Esophagus (tissue), 2 donors: ENCODE results near the gene UPB1. TPM values are rescaled to one million over a fixed set of nuclear protein-coding genes. Genes with fewer than 3 reads are reported as not detected.

Source experiments
- H3K27ac ChIP-seq, 2 donors: one replicate each; pipeline ENCODE4 v1.5.1; 2013; ENCODE audit warnings: low read depth in 2 of 2, mild to moderate bottlenecking in 2 of 2, inconsistent platforms in 1 of 2, low read length in 1 of 2, moderate library complexity in 1 of 2
- H3K27me3 ChIP-seq, 2 donors: one replicate each; pipeline ENCODE4 v1.6.1; 2013; ENCODE audit warnings: low read length in 2 of 2, control low read depth in 1 of 2, mild to moderate bottlenecking in 1 of 2; ENCODE audit not compliant: insufficient read depth in 2 of 2, control insufficient read depth in 1 of 2
- H3K36me3 ChIP-seq, 2 donors: one replicate each; pipeline ENCODE4 v1.6.1; 2013; ENCODE audit warnings: low read length in 1 of 2; ENCODE audit not compliant: control insufficient read depth in 2 of 2, insufficient read depth in 2 of 2
- H3K4me1 ChIP-seq, 2 donors: one replicate each; pipeline ENCODE4 v1.6.1; 2013; ENCODE audit warnings: low read length in 1 of 2; ENCODE audit not compliant: control insufficient read depth in 2 of 2, insufficient read depth in 2 of 2
- H3K4me3 ChIP-seq, 2 donors: one replicate each; pipeline ENCODE4 v1.5.1; 2013; ENCODE audit warnings: low read length in 2 of 2, mild to moderate bottlenecking in 2 of 2, low read depth in 1 of 2, moderate library complexity in 1 of 2
- H3K9me3 ChIP-seq, 2 donors: one replicate each; pipeline ENCODE4 v1.6.1; 2013; ENCODE audit warnings: mild to moderate bottlenecking in 2 of 2, low read depth in 1 of 2, low read length in 1 of 2, moderate library complexity in 1 of 2; ENCODE audit not compliant: control insufficient read depth in 2 of 2, insufficient read depth in 1 of 2
- WGBS, 2 donors: extraction: QIAGEN DNeasy Blood & Tissue Kit; methylation state at CpG; one replicate each; pipeline ENCODE4 v1.1.7; 2013; 5-methylcytosine and 5-hydroxymethylcytosine counted together
- polyA plus RNA-seq, 2 donors: library from polyadenylated mRNA; stranded (reverse); fragments of 200-250 nt; gene quantifications; one replicate each; pipeline ENCODE4 v1.2.3, GENCODE V29; 2013
- donor health status: healthy with polysubstance abuse.
- donor health status: Bipolar disorder and iron deficiency.

The UPB1 gene
- polyA plus RNA-seq, 2 donors, result 0.04 to 0.06 TPM

GRCh38 chr22:24501301-24502005, 6.3 kb downstream of the UPB1 start:
- H3K36me3 ChIP-seq, result no peaks in the 10 kb centered on the region
- H3K27me3 ChIP-seq, result no peaks in the 10 kb centered on the region
- no peaks in the 10 kb centered on the region for H3K4me1 ChIP-seq
- no peak overlapping the region for H3K27ac ChIP-seq
- H3K9me3 ChIP-seq, result no peaks in the 10 kb centered on the region
- 70 to 72% methylated on average over 8 of the region's 8 CpGs for WGBS, 2 donors
- no peak overlapping the region for H3K4me3 ChIP-seq

GRCh38 chr22:24502034-24502433, 6.9 kb downstream of the UPB1 start:
- Histone ChIP-seq H3K9me3 (no peaks in the 10 kb centered on the region), H3K27me3 (no peaks in the 10 kb centered on the region), H3K4me3 (no peak overlapping the region), H3K36me3 (no peaks in the 10 kb centered on the region), H3K4me1 (peaks cover 0 to 3% of the 10 kb centered on the region in 2 donors), H3K27ac (no peak overlapping the region)
- WGBS, 2 donors, result 74 to 82% methylated on average over 7 of the region's 7 CpGs

GRCh38 chr22:24502541-24502940, 7.4 kb downstream of the UPB1 start:
- Histone ChIP-seq H3K4me3 (no peak overlapping the region), H3K9me3 (no peaks in the 10 kb centered on the region), H3K27ac (no peak overlapping the region), H3K36me3 (no peaks in the 10 kb centered on the region), H3K27me3 (no peaks in the 10 kb centered on the region), H3K4me1 (peaks cover 0 to 3% of the 10 kb centered on the region in 2 donors)
- WGBS, 2 donors, result 85 to 94% methylated on average over 1 of the region's 1 CpG

GRCh38 chr22:24503137-24503842, 8.2 kb downstream of the UPB1 start:
- H3K4me1 ChIP-seq, result peaks cover 0 to 3% of the 10 kb centered on the region in 2 donors
- WGBS, 2 donors, result 81% methylated on average over 7 of the region's 7 CpGs

GRCh38 chr22:24503843-24504338, 8.8 kb downstream of the UPB1 start:
- H3K4me3 ChIP-seq, result no peak overlapping the region
- no peaks in the 10 kb centered on the region for H3K27me3 ChIP-seq
- H3K4me1 ChIP-seq, result peaks cover 0 to 3% of the 10 kb centered on the region in 2 donors
- no peaks in the 10 kb centered on the region for H3K36me3 ChIP-seq
- no peak overlapping the region for H3K27ac ChIP-seq
- H3K9me3 ChIP-seq, result no peaks in the 10 kb centered on the region
- WGBS, 2 donors, result 88 to 96% methylated on average over 5 of the region's 5 CpGs

More at GRCh38 chr22:24503137-24503842, 8.2 kb downstream of the UPB1 start:
- Histone ChIP-seq H3K27ac (no peak overlapping the region), H3K36me3 (no peaks in the 10 kb centered on the region), H3K9me3 (no peaks in the 10 kb centered on the region), H3K27me3 (no peaks in the 10 kb centered on the region), H3K4me3 (no peak overlapping the region)

GRCh38 chr22:24504540-24504939, 9.4 kb downstream of the UPB1 start:
- no peaks in the 10 kb centered on the region for H3K36me3 ChIP-seq
- no peaks in the 10 kb centered on the region for H3K27me3 ChIP-seq
- WGBS, 2 donors, result 96 to 98% methylated on average over 2 of the region's 2 CpGs
- H3K4me1 ChIP-seq, result peaks cover 0 to 3% of the 10 kb centered on the region in 2 donors
- no peak overlapping the region for H3K27ac ChIP-seq
- H3K9me3 ChIP-seq, result no peaks in the 10 kb centered on the region
- H3K4me3 ChIP-seq, result no peak overlapping the region

GRCh38 chr22:24504956-24505736, 10.0 kb downstream of the UPB1 start:
- WGBS, 2 donors, result 92% methylated on average over 3 of the region's 3 CpGs
- peaks cover 0 to 3% of the 10 kb centered on the region in 2 donors for H3K4me1 ChIP-seq
- no peak overlapping the region for H3K4me3 ChIP-seq
- H3K27ac ChIP-seq, result no peak overlapping the region
- H3K9me3 ChIP-seq, result no peaks in the 10 kb centered on the region
- no peaks in the 10 kb centered on the region for H3K36me3 ChIP-seq
- no peaks in the 10 kb centered on the region for H3K27me3 ChIP-seq

GRCh38 chr22:24506802-24507438, 11.8 kb downstream of the UPB1 start:
- Histone ChIP-seq H3K4me1 (peaks cover 0 to 3% of the 10 kb centered on the region in 2 donors), H3K36me3 (no peaks in the 10 kb centered on the region), H3K4me3 (no peak overlapping the region), H3K27ac (no peak overlapping the region), H3K27me3 (no peaks in the 10 kb centered on the region), H3K9me3 (no peaks in the 10 kb centered on the region)
- WGBS, 2 donors, result 44 to 60% methylated on average over 6 of the region's 6 CpGs

- H3K27ac ChIP-seq, result no peak overlapping the region
- 83 to 84% methylated on average over 7 of the region's 7 CpGs for WGBS, 2 donors
- no peaks in the 10 kb centered on the region for H3K36me3 ChIP-seq
- peaks cover 0 to 3% of the 10 kb centered on the region in 2 donors for H3K4me1 ChIP-seq
- no peaks in the 10 kb centered on the region for H3K9me3 ChIP-seq
- no peak overlapping the region for H3K4me3 ChIP-seq
- no peaks in the 10 kb centered on the region for H3K27me3 ChIP-seq
Measured at GRCh38 chr22:24507716-24508115, 12.6 kb downstream of the UPB1 start.
